ENCODE measurements around the gene RASSF1.
A peak's percentile ranks its signal among the peaks of the same experiment; 100 is the strongest.

The RASSF1 gene

DNA sequence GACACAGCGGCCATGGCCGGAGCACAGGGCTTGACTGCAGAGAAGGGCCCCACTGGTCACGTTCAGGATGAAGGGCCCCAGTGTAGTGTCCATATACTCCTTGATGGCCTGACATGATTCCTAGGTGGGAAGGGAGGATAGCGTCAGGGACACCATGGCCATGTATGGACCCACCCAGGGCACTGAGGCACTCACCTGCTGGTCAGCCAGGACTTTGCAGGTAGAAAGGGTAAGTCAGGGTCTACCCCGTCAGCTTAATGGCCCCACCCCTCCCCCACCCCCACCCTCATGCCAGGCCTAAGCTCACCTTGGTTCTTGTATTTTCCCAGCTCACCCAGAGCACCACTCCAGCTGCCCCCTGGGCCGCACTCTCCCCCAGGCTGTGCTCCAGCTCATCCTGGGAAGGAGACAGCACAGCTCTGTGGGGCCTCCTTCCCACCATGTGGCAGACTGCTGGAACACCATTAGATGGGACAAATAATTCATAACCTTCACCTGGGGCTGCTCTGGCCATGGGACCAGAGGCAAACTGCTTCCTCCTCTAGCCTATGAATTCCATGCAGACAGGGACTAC is 39.9 kb downstream of the RASSF1 start:
- DNase-seq (ENCODE audit: low read depth in 2 of 2), result no peak

DNA sequence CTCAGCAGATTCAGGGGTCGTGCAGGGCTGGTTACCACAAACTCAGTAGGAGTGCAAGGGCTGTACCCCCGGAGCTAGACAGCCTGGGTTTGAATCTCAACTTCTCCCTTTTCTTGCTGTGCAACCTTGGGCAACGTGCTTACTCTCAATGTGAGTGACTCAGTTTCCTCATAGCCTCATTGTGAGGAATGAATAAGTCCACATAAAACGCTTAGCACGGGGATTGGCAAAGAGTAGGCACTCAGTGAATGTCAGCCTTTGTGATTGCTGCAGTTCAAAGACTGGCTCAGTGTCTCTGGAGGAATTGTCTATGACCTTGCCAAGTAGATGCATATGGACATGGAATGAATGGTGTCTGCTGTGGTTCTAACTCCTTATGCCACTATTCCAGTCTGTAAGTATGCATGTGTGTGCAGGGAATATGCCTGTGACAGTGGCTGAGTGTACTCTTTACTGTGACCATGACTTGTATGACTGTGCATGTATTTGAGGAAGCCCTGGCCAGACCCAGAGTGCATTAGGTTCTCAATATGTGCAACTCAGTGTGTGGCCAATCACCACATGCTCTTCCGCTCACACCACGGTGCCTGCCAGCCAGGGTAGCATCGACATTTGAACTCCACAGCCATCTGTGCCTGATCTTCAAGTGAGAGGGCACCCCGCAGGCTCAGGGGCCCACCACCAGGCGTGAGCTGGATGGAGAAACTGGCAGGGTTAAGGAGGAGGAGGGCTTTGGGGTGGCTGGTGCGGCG is 40.5 kb downstream of the RASSF1 start:
- no peak for DNase-seq (ENCODE audit: low read depth in 2 of 2)

DNA sequence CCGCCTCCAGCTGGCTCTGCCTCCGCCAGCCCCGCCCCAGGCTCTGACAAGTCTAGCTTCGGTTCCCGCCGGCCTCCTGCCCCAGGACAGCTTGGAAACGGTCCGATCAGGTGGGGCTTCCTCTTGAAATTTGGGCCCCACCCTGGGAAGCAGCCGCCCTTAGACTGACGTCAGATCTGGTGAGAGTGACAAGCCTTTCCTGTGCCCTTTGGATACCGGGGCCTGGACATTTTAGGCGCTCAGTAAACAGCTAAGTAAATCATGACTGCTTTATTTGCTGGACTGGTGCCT is 41.1 kb downstream of the RASSF1 start:
- no peak for DNase-seq (ENCODE audit: low read depth in 2 of 2)

DNA sequence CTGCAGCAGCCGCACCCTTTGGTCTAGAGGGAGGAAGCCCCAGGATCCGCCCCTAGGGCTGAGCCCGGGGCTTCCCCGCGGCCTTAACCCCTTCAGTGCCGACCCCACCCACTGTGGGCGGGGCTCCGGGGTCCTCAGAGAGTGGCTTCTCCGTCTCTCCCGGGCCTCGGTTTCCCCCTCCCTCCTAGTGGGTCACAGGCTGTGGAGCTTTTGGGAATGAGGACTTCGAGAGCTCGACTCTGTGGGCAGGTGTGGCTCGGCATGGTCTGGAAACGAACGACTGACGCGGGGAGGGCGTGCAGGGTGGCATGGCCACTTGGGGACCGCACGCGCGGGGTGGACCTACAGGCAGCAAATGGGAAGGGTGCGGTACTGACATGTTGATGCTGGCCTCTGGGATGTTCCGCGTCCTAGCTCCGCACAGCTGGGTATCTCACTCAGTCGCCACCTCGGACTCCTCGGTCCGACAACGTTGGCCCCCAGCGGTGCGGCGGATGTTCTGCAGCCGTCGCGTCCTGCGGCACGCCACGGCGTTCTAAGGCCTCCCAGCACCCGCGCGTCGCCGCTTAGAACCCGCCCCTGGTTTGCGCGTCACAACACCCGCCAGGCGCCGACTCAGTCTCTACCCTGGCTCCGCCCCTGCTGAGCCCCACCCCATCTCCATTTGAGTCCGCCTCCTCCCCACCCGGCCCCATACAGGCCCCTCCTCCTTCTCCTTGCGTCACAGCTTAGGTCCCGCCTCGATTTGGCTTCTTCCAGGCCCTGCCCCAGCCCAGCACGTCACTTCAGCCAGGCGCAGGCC is 41.6 kb downstream of the RASSF1 start, which contains the start of the genes HYAL3 and NAA80:
Gene HYAL3 (minus strand): TSS at position 570 of the 802 bp plus-strand sequence. CDS start 3,803 bp downstream, outside the sequence.
Gene NAA80 (minus strand): TSS at position 570 of the 802 bp plus-strand sequence. CDS start 1,942 bp downstream, outside the sequence.
- DNase-seq (ENCODE audit: low read depth in 2 of 2), result peak; percentile 98 to 99

DNA sequence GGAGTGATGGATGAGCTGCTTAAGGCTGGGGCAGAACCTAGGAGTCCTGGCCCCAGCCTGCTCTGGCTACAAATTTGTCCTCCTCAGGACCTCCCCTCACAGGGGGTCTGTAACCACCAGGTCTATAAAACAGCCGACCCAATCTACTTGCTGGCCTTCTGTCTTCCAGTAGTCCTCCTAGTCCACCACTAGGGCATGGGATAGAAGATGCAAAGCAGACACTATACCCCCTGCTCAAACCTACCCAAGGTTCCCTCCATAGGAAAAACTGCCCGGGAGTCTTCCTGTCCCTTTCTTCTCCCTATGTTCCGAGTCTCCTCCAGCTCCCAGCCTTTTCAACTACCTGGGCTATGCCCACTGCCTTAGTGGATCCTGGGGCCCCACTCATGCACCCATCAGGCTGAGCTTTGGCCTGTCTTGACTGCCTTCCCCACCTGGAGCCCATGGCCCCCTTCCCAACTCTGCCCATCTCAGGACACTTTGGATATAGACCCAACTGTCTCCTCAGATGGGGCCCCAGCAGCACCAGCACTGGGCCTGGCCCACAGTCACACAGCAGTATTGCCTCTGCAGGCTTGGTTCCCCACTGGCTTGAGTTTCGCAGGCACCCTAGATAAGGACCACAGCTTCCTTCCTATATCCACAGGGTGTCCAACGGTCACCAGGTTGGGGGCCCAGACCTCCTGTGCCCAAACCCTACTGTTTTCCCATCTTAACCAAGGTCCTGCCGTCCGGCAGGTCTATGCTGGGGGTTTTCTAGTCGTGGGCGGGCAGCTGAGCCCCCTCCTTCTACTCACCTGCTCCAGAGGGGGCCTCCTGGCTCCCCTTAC is 42.5 kb downstream of the RASSF1 start:
- no peak for DNase-seq (ENCODE audit: low read depth in 2 of 2)

DNA sequence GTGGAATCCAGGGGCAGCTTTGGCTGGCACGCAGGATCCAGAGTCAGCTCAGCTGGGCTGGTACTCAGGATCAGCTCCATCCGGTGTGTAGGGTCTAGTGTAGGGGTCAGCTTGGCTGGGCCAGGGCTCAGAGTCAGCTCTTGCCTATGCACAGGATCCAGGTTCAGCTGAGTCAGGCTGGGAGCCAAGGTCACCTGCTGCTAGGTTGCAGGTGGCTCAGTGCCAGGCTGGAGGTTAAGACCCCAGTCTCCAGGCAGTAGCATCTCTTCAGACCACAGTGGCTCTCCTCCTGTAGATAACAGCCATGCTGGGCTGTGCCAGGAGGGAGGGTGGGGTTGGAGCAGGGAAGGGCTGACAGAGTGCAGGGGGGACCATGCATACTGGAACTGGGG is 43.3 kb downstream of the RASSF1 start:
- DNase-seq (ENCODE audit: low read depth in 2 of 2), result no peak

DNA sequence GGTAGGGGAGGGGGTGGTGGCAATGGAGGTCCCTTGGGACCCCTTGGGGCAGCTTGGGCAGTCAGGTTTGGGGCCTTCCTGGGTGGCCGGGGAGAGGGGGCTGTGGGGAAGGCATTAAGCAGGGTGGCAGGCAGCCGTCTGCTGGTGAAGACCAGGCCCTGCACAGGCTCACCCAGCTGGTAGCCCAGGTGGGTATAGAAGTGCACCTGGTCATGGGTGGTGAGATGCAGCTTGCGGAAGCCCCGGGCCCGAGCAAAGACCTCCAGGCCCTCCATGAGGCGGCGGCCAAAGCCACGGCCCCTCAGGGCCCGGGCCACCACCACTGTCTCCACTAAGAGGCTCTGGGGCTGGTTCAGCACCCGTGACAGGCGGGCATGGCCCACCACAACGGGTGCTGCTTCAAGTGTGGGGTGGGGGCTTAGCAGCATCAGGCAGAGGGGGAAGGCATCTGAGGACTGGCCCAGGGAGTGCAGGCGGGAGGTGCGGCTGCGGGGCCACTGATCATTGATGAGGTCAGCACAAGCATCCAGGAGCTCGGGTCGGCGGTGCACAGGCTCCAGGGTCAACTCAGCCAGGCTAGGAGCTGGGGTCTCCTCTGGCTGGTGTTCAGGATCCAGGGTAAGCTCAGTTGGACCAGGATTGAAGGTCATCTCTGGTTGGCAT is 43.8 kb downstream of the RASSF1 start:
- DNase-seq (ENCODE audit: low read depth in 2 of 2), result no peak

DNA sequence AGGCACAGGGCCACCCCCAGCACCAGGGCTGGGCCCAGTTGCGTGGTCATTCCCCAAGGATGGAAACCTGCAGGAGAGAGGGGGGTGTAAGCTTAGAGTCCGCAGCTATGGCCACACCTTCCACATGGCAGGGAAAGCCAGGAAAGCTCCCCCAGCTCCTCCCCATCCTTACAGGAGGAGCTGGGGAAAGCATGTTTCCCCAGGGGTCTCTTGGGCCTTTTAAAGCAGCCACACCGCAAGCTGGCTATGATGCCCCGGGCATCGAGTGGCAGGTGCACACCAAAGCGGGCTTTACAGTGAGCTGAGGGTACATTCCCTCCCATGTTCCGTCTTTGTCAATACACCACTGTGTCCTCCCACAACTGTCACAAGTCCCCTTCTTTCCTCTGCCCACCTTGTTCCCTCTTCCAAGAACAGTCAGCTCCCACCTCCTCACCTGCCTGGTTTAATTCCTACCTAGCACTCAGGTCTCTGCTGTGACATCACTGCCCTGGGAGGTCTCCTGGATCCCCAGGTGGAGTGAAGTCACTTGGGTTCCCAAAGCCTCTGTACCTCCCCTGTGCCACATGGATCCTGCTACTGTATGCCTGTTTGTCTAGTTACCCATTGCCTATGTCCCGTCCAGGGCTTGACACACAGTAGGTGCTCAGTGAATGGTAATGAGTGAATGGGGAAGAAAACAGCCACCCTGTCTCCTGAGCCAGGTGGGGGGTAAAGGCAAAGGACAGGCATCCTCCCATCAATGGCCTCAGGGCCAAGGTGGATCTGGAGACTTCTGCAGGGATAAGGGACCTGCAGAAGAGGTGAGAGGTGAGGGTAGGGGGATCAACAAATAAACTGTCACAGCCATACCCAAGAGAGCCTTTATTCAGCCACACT is 44.8 kb downstream of the RASSF1 start:
- no peak for DNase-seq (ENCODE audit: low read depth in 2 of 2)

DNA sequence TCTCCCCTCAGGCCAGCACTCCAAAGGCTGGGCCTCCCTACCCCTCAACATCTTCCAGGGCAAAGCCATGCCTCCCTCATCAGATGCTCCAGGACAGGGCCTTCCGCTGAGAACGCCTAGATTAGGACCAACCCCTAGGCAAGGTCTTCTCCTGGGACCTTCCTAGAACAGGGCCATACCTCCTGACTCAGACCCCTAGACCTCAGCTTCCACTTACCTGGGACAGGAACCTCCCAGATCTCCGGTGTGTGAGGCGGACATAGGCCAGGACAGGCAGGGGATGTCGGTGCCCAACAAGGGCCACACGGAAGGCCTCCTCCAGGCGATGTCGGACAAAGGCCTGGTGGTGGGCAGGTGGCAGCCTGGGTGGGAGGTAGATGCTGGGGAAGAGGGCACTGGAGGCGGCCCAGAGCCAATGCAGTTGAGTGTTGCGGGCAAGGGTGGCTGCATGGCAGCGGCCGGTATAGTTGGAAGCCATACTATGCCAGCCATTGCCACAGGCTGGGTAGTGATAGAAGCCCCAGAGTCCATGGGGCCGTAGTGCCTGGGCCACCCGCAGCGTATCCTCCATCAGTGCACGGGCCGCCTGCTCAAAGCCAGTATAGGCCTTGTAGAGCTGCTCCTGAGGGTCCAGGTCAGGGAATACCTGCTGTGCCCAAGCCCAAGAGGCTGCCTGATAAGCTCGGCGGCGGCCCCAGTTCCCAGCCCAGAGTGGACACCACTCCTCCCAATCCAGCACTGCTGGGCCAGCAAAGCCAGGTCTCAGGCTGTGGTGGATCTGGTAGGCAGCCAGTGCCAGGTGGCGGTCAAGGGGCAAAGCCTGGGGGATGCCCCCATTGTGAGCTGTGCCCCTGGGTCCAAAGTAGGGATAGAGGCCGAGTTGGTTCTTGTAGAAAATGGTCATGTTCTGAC is 45.9 kb downstream of the RASSF1 start:
- no peak for DNase-seq (ENCODE audit: low read depth in 2 of 2)

DNA sequence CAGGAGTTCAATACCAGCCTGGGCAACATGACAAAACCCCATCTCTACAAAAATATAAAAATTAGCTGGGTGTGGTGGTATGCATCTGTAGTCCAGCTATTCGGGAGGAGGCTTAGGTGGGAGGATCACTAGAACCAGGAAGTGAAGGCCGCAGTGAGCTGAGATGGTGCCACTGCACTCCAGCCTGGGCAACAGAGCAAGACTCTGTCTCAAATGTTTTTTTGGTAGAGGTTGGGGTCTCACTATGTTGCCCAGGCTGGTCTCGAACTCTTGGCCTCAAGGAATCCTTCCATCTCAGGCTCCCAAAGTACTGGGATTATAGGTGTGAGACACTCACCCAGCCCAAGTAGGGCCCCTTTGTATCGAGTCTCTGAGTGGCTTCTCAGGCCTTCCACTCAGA is 46.5 kb downstream of the RASSF1 start:
- DNase-seq (ENCODE audit: low read depth in 2 of 2), result no peak

DNA sequence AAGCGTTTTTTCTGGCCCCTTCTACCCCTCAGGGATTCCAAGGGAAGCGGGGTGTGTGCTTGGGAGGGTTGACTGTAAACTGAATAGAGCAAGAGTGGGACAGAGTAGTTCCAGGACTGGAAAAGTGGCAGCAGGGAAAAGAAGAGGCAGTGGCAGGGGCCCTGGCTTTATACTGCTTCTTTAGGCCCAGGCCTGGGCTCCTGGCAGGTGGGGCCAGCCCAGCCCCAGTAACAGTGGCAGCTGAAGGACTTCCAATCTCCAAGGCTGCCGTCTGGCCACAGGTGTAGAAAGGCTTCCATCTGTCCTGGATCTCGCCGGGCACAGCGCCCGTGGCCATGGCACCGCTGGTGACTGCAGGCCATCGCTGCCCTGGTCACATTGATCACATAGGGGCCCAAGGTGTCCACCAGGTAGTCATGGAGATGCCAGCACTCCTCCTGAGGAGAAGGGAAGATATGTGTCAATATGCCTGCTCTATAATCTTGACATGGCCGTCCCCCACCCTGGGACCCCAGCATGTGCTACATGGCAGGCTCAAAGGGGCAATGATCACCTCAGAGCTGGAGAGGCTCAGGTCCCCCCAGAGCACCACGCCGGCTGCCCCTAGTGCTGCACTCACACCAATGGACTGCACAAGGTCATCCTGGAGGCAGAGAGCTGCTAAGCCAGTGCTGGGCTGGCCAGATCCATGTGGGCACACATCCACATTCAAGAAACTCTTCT is 47.4 kb downstream of the RASSF1 start:
- no peak for DNase-seq (ENCODE audit: low read depth in 2 of 2)

DNA sequence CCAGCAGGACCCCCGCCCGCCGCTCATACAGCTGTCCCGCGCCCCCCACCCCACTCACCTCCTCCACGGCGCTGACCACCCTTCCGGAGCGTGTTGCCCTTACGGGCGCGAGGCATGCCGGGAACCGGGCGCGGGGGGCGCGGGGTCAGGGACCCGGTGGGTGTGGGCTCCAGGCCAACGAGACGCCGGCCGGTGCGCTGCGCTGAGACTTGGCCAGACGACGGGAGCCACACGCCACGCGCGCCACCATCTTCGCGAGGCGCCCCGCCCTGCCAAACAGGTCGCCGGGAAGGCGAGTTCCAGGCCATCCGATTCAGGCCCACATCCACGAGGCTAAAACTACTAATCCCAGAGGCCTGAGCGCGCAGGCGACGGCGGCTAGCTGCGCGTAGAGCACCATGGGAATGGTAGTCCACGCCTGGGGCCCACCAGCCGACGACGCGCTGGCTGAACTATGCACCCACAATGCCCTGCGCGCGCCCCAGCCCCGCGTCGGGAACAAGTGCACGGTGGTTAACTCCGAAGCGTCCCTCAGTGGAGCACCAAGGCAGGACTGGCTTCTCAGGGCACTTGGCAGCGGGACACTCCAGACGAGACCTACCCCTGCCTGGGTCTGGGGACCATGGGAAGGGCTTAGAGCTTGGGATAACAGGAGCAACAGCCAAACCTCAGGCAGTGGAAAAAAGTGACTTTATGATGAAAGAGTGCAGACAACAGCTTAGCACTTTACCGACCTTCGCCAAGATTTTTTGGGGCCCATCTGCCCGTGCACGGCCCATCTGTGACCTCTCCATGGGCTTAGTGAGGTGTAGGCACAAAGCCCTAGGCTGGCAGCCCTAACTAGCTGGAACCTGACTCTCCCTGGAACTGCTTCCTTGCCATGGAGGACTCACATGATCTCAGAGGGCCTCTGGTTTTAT is 48.2 kb downstream of the RASSF1 start, which contains the start of gene IFRD2:
Gene IFRD2 (minus strand): TSS at position 271 of the 920 bp plus-strand sequence. CDS start 155 bp downstream, at position 116.
- DNase-seq (ENCODE audit: low read depth in 2 of 2), result peak; percentile 90 to 93

DNA sequence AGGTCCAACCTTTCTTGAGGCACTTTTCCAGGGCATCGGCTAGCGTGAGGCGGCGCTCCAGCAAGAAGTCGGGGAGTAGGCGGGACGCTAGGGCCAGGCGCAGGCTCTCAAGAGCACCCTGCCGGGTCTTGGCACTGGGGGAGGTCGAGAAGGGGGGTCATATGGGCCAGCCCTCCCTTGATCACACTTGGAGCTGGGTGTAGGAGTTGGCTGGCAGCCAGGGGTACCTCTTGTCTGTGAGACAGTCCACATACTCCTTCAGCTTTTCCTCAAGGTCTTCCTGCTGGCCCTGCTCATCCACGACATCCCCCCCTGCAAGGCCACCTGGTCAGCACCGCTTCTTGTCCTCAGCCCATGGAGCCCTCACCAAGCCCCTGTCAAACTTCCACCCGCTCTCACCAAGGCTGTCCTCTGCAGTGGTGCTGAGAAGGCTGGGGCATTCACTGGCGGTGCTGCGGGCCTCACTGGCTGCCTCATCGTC is 50.4 kb downstream of the RASSF1 start:
- DNase-seq (ENCODE audit: low read depth in 2 of 2), result no peak

DNA sequence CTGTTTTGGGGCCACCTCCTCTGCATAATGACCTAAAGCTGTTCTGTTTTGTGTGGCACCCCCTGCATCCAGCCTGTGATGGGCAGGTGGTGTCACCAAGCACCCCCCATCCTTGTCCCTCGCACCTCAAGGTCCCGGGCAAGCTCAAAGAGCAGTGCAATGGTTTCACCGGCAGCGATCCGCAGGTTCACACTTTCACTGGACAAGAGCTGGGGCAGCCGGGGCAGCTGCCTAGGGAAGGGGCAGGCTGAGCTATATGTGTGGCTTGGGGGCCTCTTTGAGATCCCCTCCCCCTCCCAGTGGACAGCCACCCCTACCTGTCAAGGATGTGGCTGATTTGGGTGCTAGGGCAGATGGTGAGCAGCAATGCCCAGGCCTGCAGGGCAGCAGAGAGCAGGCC is 51.5 kb downstream of the RASSF1 start:
- DNase-seq (ENCODE audit: low read depth in 2 of 2), result no peak

DNA sequence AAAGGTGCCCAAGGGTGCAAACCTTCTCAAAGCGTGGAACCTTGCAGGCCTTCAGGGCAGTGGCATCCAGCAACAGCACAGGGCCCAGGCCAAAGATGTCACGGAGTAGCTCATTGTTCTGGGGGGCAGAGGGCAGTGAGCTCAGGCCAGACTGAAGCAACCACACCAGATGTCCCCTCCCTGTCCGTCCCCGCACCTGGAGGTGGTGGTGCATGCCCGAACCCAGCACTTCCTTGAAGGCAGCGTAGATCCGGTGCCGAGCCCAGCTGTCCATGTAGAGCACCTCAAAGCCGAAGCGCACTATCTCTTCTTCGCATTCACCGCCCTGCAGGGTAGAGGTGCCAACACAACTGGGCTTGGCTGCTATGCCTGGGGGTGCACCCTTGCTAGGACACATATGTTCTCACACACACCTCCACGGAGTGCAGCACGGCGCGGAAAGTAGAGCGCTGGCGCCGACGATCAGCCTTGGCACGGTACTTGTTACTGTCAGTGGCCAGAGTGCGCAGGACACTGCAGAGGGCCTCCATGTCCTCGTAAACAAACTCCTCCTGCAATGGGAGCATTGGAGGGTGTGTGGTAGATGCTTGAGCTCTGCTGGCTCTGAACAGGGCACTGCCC is 52.1 kb downstream of the RASSF1 start:
- DNase-seq (ENCODE audit: low read depth in 2 of 2), result no peak

DNA sequence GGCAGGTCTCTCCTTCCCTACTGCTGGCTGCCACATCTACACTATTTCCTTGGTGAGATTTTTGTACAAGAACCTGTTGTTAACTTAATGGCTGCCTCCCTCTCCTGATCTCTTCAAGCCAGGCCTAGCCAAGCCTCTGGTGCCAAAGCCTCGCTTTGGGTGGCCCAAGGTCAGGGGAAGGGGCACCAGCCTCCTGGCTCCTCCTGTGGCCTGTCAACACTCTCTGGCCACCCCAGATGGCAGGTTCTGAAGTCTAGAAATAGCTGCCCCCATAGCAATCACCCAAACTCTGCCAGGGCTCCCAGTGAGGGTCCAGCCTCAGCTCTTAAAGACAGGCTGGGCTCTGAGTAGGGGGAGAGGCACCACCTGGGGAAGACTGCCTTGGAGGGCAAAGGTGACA is 53.4 kb downstream of the RASSF1 start:
- no peak for DNase-seq (ENCODE audit: low read depth in 2 of 2)

Measured in stimulated activated CD8-positive, alpha-beta memory T cell treated with anti-CD3 and anti-CD28 coated beads, Interleukin-2, amount 100 ng/mL, for 48 hours (primary cell).